Measurements from ENCODE around the gene SLC16A11.

- TF ChIP-seq MAX (CRISPR knock-in tag; IDR thresholded peaks at IDR 0.05) (no peak), NR3C1 (CRISPR knock-in tag; conservative IDR thresholded peaks at IDR 0.05; ENCODE audit: low read depth) (no peak), CTCF (IDR thresholded peaks at IDR 0.05) (no peak), JUN (CRISPR knock-in tag; IDR thresholded peaks at IDR 0.05) (no peak), SP1 (CRISPR knock-in tag; conservative IDR thresholded peaks at IDR 0.05) (no peak), TP53 (CRISPR knock-in tag; IDR thresholded peaks at IDR 0.05) (no peak), ZNF512 (CRISPR knock-in tag; IDR thresholded peaks at IDR 0.05; ENCODE audit: borderline replicate concordance) (no peak)
Measured at GRCh38 chr17:7029659-7030058, 14.2 kb downstream of the SLC16A11 start.
